ENCODE measurements around the gene GRIK5.

- TF ChIP-seq, protein P1, sequence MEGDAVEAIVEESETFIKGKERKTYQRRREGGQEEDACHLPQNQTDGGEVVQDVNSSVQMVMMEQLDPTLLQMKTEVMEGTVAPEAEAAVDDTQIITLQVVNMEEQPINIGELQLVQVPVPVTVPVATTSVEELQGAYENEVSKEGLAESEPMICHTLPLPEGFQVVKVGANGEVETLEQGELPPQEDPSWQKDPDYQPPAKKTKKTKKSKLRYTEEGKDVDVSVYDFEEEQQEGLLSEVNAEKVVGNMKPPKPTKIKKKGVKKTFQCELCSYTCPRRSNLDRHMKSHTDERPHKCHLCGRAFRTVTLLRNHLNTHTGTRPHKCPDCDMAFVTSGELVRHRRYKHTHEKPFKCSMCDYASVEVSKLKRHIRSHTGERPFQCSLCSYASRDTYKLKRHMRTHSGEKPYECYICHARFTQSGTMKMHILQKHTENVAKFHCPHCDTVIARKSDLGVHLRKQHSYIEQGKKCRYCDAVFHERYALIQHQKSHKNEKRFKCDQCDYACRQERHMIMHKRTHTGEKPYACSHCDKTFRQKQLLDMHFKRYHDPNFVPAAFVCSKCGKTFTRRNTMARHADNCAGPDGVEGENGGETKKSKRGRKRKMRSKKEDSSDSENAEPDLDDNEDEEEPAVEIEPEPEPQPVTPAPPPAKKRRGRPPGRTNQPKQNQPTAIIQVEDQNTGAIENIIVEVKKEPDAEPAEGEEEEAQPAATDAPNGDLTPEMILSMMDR (tag by site-specific recombination; IDR thresholded peaks at IDR 0.05), result no peak
- TF ChIP-seq FEZF1 (tag by site-specific recombination; IDR thresholded peaks at IDR 0.05), result no peak
- no peak for TF ChIP-seq ZNF596 (tag by site-specific recombination; IDR thresholded peaks at IDR 0.05)
- no peak for TF ChIP-seq ZNF157 (tag by site-specific recombination; IDR thresholded peaks at IDR 0.05)
- no peak for TF ChIP-seq REST (tag by site-specific recombination; IDR thresholded peaks at IDR 0.05)
- TF ChIP-seq ZBTB10 (tag by site-specific recombination; IDR thresholded peaks at IDR 0.05), result no peak
- no peak for TF ChIP-seq ZNF768 (tag by site-specific recombination; IDR thresholded peaks at IDR 0.05)
- TF ChIP-seq ZNF18 (tag by site-specific recombination; IDR thresholded peaks at IDR 0.05), result no peak
Observed at GRCh38 chr19:42097461-42097860, 27.5 kb upstream of the GRIK5 start.
